HFFc6 (cell line): ENCODE measurements around the gene LRRC3B. TPM values are rescaled to one million over a fixed set of nuclear protein-coding genes. Genes with fewer than 3 reads are reported as not detected.

Experiments used
- DNase-seq: peaks from one replicate; pipeline ENCODE4 v3.0.0-alpha.2; 2018
- H3K27ac Mint-ChIP-seq: 2 replicates; pipeline ENCODE4 v1.8.0; 2020; ENCODE audit warnings: mild to moderate bottlenecking, mixed read lengths
- H3K27me3 Mint-ChIP-seq: 2 replicates; pipeline ENCODE4 v1.8.0; 2021; ENCODE audit warnings: mild to moderate bottlenecking, moderate library complexity, mixed read lengths; ENCODE audit not compliant: insufficient read depth
- H3K36me3 Mint-ChIP-seq: 2 replicates; pipeline ENCODE4 v1.8.0; 2021; ENCODE audit warnings: low read depth, mixed read lengths
- H3K4me1 Mint-ChIP-seq: 2 replicates; pipeline ENCODE4 v1.8.0; 2020; ENCODE audit warnings: low read depth, mixed read lengths
- H3K4me3 Mint-ChIP-seq: 2 replicates; pipeline ENCODE4 v1.8.0; 2020; ENCODE audit warnings: mild to moderate bottlenecking, moderate library complexity, mixed read lengths
- H3K9me3 Mint-ChIP-seq: 2 replicates; pipeline ENCODE4 v1.8.0; 2020; ENCODE audit warnings: mild to moderate bottlenecking, mixed read lengths
- total RNA-seq, 6 experiments: library from RNA; stranded (reverse); fragmentation: NEBNext Ultra II Directional; extraction: Animal tissue kit (Norgen Biotek cat#: 25700); gene quantifications; 2 replicates in 1 of 6; 3 replicates in 5 of 6; pipeline ENCODE4 v1.2.3, GENCODE V29; 2021
- TF ChIP-seq, protein P1 (sequence below): fragments of 200-600 bp; sonication (generic); IDR thresholded peaks from 2 replicates; pipeline ENCODE4 v1.5.0; 2021; ENCODE audit warnings: antibody characterized with exemption, mild to moderate bottlenecking

The LRRC3B gene
- total RNA-seq, 6 experiments from 2014 or later: not detected

- no peaks in the 10 kb centered on the region for H3K4me1 Mint-ChIP-seq
- peaks cover 25% of the 10 kb centered on the region for H3K9me3 Mint-ChIP-seq
- no peak overlapping the region for H3K4me3 Mint-ChIP-seq
- peaks cover 2% of the 10 kb centered on the region; the same call in 1 of the 2 replicates for H3K27me3 Mint-ChIP-seq
- TF ChIP-seq, protein P1, sequence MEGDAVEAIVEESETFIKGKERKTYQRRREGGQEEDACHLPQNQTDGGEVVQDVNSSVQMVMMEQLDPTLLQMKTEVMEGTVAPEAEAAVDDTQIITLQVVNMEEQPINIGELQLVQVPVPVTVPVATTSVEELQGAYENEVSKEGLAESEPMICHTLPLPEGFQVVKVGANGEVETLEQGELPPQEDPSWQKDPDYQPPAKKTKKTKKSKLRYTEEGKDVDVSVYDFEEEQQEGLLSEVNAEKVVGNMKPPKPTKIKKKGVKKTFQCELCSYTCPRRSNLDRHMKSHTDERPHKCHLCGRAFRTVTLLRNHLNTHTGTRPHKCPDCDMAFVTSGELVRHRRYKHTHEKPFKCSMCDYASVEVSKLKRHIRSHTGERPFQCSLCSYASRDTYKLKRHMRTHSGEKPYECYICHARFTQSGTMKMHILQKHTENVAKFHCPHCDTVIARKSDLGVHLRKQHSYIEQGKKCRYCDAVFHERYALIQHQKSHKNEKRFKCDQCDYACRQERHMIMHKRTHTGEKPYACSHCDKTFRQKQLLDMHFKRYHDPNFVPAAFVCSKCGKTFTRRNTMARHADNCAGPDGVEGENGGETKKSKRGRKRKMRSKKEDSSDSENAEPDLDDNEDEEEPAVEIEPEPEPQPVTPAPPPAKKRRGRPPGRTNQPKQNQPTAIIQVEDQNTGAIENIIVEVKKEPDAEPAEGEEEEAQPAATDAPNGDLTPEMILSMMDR: no peak
- no peak for DNase-seq
- no peaks in the 10 kb centered on the region for H3K36me3 Mint-ChIP-seq
- no peak overlapping the region for H3K27ac Mint-ChIP-seq
Observed at GRCh38 chr3:26614006-26614685, 8.4 kb upstream of the LRRC3B start.

- TF ChIP-seq, protein P1: no peak
- no peak for DNase-seq
- Mint-ChIP-seq H3K27ac (no peak overlapping the region), H3K36me3 (peaks cover 4% of the 10 kb centered on the region; the same call in 1 of the 2 replicates), H3K9me3 (peaks cover 43% of the 10 kb centered on the region), H3K27me3 (no peaks in the 10 kb centered on the region; the same call in 1 of the 2 replicates), H3K4me1 (no peaks in the 10 kb centered on the region), H3K4me3 (no peak overlapping the region)
Observed at GRCh38 chr3:26621176-26621575, 1.4 kb upstream of the LRRC3B start.

DNA sequence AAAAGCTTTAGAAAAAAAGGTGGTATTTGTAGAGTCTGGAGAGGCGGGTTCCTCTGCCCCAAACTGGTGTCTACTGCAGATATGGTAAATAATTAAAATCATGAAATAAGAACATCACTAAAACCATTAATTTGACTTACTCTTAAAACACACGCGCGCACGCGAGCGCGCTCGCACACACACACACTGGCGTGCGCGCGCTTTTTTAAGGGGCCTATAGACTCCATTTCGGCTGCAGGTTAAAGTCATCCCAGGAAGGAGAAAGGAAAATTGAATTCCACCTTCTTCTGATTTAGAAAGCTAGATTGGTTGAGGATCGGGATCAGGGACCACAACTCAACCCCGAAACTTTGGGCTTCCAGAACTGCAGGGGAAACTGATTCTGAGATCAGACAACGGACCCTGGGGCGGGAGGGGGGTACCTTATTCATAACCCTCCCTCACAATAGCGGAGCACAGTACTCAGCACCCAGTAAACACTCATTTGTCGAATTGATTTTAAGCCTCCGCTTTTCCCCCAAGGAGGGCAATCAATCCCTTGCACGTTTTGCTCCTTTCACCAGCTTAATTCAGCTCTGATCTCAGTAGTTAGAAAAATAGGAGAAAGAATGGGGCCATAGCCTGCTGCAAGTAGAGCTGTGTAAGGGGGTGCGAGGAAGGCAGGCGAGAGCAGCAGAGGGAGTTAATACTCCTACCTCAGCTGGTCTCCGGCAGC, 509 bp upstream of the LRRC3B start:
- Mint-ChIP-seq H3K9me3 (peaks cover 40% of the 10 kb centered on the region), H3K27ac (no peak overlapping the region), H3K4me3 (no peak overlapping the region), H3K4me1 (no peaks in the 10 kb centered on the region), H3K36me3 (peaks cover 4% of the 10 kb centered on the region; the same call in 1 of the 2 replicates), H3K27me3 (no peaks in the 10 kb centered on the region; the same call in 1 of the 2 replicates)
- no peak for DNase-seq
- TF ChIP-seq, protein P1: no peak

DNA sequence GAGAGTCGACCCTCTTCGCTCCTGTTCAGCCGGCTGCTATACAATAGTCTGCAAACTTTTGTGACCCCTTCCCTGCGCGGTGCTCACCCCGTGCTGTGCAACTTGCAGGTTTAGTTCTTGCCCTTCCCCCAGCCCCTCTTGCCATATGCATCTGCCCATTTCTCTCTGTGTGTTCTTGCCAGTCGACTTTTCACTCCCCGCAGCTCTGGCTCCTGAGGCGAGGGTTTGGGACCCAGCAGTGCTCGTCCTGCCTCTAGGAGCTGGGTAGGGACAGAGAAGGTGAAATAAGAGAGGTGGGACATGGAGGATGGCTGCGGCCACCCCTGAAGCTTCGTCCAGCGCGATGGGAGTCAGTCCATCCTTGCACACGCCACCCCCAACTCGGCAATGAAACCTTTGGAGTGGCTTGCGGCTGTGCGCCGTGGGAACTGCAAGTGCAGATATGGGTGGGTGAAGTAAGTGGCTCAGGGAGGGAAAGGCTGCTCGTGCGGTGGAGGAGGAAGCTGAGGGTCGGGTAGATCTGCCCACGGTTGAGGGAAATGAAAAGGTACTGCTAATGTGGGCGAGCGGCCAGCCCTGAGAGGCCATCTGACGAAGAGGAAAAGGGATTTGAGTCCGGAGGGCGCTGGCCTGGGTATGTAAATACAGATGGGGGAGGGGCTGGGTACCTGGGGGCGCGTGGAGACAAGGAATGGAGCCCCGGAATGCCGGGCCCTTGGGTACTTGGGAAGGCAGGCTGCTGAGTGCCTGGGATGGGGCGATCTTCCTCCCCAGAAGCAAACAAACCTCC, 1.0 kb downstream of the LRRC3B start:
- no peaks in the 10 kb centered on the region for H3K4me1 Mint-ChIP-seq
- no peak overlapping the region for H3K4me3 Mint-ChIP-seq
- H3K27ac Mint-ChIP-seq: no peak overlapping the region
- DNase-seq: no peak
- H3K36me3 Mint-ChIP-seq: peaks cover 4% of the 10 kb centered on the region; the same call in 1 of the 2 replicates
- peaks cover 40% of the 10 kb centered on the region for H3K9me3 Mint-ChIP-seq
- no peaks in the 10 kb centered on the region; the same call in 1 of the 2 replicates for H3K27me3 Mint-ChIP-seq
- TF ChIP-seq, protein P1: no peak

DNA sequence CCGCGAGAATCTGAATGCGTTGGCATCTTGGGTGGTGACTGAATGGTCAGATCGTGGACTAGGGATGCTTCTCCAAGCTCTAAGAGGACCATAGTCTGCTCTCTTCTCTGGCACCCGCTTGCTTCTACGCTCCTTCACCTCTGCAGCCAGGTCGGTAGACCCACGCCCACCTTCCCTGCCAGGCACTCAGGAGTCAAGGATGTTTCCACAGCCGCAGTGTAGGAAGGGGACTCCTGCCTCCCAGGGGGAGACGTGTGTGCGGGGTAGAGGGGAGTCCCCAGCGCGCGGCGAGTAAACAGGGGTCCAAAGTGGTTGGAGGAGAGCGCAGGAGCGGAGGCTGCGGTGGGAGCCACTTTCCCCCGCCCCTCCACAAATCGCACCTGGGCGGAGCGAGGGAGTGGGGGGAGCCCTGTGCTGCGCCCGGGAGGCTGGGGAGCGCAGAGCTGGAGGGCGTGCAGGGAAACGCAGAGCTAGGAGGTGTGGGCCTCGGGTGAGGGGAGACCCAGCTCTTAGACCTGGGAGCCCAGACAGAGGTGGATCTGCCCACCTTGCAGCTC, 1.7 kb downstream of the LRRC3B start:
- no peak overlapping the region for H3K27ac Mint-ChIP-seq
- peaks cover 40% of the 10 kb centered on the region for H3K9me3 Mint-ChIP-seq
- H3K4me3 Mint-ChIP-seq: no peak overlapping the region
- H3K27me3 Mint-ChIP-seq: no peaks in the 10 kb centered on the region; the same call in 1 of the 2 replicates
- peaks cover 4% of the 10 kb centered on the region; the same call in 1 of the 2 replicates for H3K36me3 Mint-ChIP-seq
- TF ChIP-seq, protein P1: no peak
- DNase-seq: no peak
- H3K4me1 Mint-ChIP-seq: no peaks in the 10 kb centered on the region
